Endodermal cell (in vitro differentiated cells): ENCODE measurements around the gene SAMD8. TPM values are rescaled to one million over a fixed set of nuclear protein-coding genes. Genes with fewer than 3 reads are reported as not detected.
"Not testable (repeated sequence)": the region's sequence is repeated elsewhere in the genome, so short reads cannot be mapped to it uniquely, and the experiment has no call there.

Source experiments
- DNase-seq: peaks from one replicate; pipeline ENCODE4 v3.0.0-alpha.2; 2017
- H3K27ac ChIP-seq: 2 replicates; pipeline ENCODE4 v1.5.1; 2013; ENCODE audit warnings: mild to moderate bottlenecking, low read depth, low read length, moderate library complexity
- H3K27me3 ChIP-seq: 2 replicates; pipeline ENCODE4 v1.6.1; 2013; ENCODE audit warnings: mild to moderate bottlenecking, low read length, moderate library complexity; ENCODE audit not compliant: insufficient read depth, control insufficient read depth, poor library complexity, severe bottlenecking
- H3K36me3 ChIP-seq: 2 replicates; pipeline ENCODE4 v1.7.0; 2013; ENCODE audit warnings: mild to moderate bottlenecking, low read length, moderate library complexity; ENCODE audit not compliant: control insufficient read depth, insufficient read depth
- H3K4me1 ChIP-seq: one replicate; pipeline ENCODE4 v1.7.0; 2013; ENCODE audit warnings: low read length; ENCODE audit not compliant: control insufficient read depth, insufficient read depth
- H3K4me3 ChIP-seq: 2 replicates; pipeline ENCODE4 v1.5.1; 2013; ENCODE audit warnings: mild to moderate bottlenecking, low read length, moderate library complexity
- H3K9ac ChIP-seq: 2 replicates; pipeline ENCODE4 v1.6.1; 2013; ENCODE audit warnings: mild to moderate bottlenecking, low read length, moderate library complexity; ENCODE audit not compliant: poor library complexity, severe bottlenecking; ENCODE audit errors: extremely low read depth
- H3K9me3 ChIP-seq: 2 replicates; pipeline ENCODE4 v1.6.1; 2013; ENCODE audit warnings: mild to moderate bottlenecking, low read length, moderate library complexity; ENCODE audit not compliant: control insufficient read depth
- H3K27ac Mint-ChIP-seq: 2 replicates; pipeline ENCODE4 v1.8.0; 2020; ENCODE audit warnings: mixed read lengths
- H3K27me3 Mint-ChIP-seq: 2 replicates; pipeline ENCODE4 v1.8.0; 2021; ENCODE audit warnings: mild to moderate bottlenecking, mixed read lengths; ENCODE audit not compliant: insufficient read depth
- H3K36me3 Mint-ChIP-seq: 2 replicates; pipeline ENCODE4 v1.8.0; 2020; ENCODE audit warnings: low read depth, mixed read lengths
- H3K4me1 Mint-ChIP-seq: 2 replicates; pipeline ENCODE4 v1.8.0; 2020; ENCODE audit warnings: mixed read lengths
- H3K4me3 Mint-ChIP-seq: 2 replicates; pipeline ENCODE4 v1.8.0; 2020; ENCODE audit warnings: mild to moderate bottlenecking, moderate library complexity, mixed read lengths
- H3K9me3 Mint-ChIP-seq: 2 replicates; pipeline ENCODE4 v1.8.0; 2020; ENCODE audit warnings: mild to moderate bottlenecking, mixed read lengths
- WGBS, 2 experiments: methylation state at CpG; one replicate each; pipeline versions ENCODE4 v1.1.5 to v1.1.7; 2013; ENCODE audit warnings: missing lambda C conversion rate in 2 of 2, mixed read lengths in 1 of 2; ENCODE audit not compliant: insufficient coverage in 1 of 2, insufficient read length in 1 of 2; 5-methylcytosine and 5-hydroxymethylcytosine counted together
- total RNA-seq, 2 donors: library from RNA; stranded (reverse); fragmentation: NEBNext Ultra II Directional in 1 of 2; extraction: Animal tissue kit (Norgen Biotek cat#: 25700) in 1 of 2; gene quantifications; 2 replicates in 1 of 2; 3 replicates in 1 of 2; pipeline ENCODE4 v1.2.1, GENCODE V29; 2021
- TF ChIP-seq, protein P1 (sequence below): fragments of 200-600 bp; sonication (generic); conservative IDR thresholded peaks from 2 replicates; pipeline ENCODE4 v1.5.0; 2021; ENCODE audit warnings: antibody characterized with exemption, mild to moderate bottlenecking

The SAMD8 gene
- total RNA-seq, 2 donors from 2014 or later = 25.9 to 31.7 TPM

DNA sequence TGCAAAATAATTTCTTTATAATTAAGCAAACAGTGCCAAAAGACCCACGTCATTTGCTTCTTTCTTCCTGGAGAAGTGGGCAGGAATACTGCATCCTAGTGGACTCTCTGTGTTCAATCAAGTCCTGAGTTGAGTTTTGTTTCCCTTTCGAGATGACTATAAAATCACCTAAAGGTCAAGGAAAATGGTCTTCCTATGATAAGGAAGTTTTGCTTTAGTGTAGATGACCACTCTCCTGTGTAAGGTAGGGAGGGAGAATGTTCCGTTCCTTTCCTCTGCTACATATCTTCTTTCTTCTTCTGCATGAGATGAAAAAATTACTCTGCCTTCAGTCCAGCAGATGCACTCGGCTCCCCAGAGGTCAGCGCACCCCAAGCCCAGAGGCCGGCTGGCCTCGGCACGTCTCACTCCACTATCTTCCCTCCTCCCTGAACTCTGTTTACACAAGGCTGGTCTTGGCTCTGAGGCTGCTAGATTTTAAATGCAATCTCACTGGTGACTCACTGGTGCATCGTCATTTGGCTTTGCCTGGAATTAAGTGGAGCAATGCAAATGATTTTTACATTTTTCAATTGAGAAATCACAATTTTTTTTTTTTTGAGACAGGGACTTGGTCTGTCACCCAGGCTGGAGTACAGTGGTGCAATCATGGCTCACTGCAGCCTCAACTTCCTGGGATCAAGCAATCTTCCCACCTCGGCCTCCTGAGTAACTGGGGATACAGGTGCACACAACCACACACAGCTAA, 80.5 kb downstream of the SAMD8 start:
- Histone ChIP-seq H3K27ac (no peak overlapping the region), H3K27me3 (no peaks in the 10 kb centered on the region), H3K9me3 (no peaks in the 10 kb centered on the region), H3K4me1 (peaks cover 5% of the 10 kb centered on the region), H3K36me3 (no peaks in the 10 kb centered on the region), H3K9ac (no peak overlapping the region), H3K4me3 (no peak overlapping the region)
- TF ChIP-seq, protein P1, sequence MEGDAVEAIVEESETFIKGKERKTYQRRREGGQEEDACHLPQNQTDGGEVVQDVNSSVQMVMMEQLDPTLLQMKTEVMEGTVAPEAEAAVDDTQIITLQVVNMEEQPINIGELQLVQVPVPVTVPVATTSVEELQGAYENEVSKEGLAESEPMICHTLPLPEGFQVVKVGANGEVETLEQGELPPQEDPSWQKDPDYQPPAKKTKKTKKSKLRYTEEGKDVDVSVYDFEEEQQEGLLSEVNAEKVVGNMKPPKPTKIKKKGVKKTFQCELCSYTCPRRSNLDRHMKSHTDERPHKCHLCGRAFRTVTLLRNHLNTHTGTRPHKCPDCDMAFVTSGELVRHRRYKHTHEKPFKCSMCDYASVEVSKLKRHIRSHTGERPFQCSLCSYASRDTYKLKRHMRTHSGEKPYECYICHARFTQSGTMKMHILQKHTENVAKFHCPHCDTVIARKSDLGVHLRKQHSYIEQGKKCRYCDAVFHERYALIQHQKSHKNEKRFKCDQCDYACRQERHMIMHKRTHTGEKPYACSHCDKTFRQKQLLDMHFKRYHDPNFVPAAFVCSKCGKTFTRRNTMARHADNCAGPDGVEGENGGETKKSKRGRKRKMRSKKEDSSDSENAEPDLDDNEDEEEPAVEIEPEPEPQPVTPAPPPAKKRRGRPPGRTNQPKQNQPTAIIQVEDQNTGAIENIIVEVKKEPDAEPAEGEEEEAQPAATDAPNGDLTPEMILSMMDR = no peak
- DNase-seq = no peak
- Mint-ChIP-seq H3K27me3 (no peaks in the 10 kb centered on the region), H3K9me3 (no peaks in the 10 kb centered on the region), H3K4me3 (no peak overlapping the region), H3K36me3 (peaks cover 14% of the 10 kb centered on the region), H3K27ac (peak overlapping the region; percentile 64), H3K4me1 (peaks cover 23% of the 10 kb centered on the region)
- WGBS, 2 experiments = 77 to 95% methylated on average over 4 to 9 of the region's 10 CpGs

DNA sequence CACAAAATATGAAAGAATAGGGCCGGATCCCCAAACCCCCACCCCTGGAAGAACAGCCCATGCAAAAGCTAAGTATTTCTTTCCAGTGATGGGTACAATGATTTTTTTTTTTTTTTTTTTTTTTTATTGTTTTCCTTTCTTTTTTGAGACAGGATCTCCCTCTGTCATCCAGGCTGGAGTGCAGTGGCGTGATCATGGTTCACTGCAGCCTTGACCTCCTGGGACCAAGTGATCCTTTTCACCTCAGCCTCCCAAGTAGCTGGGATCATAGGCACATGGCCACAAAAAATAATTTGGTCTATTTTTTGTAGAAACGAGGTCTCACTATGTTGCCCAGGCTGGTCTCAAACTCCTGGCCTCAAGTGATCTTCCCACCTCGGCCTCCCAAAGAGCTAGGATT, 83.2 kb downstream of the SAMD8 start:
- H3K27me3 ChIP-seq, H3K27ac ChIP-seq, H3K9me3 Mint-ChIP-seq, H3K4me1 ChIP-seq, H3K9me3 ChIP-seq, H3K4me3 ChIP-seq, H3K4me3 Mint-ChIP-seq, H3K27me3 Mint-ChIP-seq, DNase-seq, H3K36me3 ChIP-seq, H3K9ac ChIP-seq, H3K27ac Mint-ChIP-seq: not testable (repeated sequence)
- 97 to 100% methylated on average over 3 to 4 of the region's 4 CpGs for WGBS, 2 experiments
- Mint-ChIP-seq H3K4me1 (peaks cover 10% of the 10 kb centered on the region), H3K36me3 (peaks cover 14% of the 10 kb centered on the region)

DNA sequence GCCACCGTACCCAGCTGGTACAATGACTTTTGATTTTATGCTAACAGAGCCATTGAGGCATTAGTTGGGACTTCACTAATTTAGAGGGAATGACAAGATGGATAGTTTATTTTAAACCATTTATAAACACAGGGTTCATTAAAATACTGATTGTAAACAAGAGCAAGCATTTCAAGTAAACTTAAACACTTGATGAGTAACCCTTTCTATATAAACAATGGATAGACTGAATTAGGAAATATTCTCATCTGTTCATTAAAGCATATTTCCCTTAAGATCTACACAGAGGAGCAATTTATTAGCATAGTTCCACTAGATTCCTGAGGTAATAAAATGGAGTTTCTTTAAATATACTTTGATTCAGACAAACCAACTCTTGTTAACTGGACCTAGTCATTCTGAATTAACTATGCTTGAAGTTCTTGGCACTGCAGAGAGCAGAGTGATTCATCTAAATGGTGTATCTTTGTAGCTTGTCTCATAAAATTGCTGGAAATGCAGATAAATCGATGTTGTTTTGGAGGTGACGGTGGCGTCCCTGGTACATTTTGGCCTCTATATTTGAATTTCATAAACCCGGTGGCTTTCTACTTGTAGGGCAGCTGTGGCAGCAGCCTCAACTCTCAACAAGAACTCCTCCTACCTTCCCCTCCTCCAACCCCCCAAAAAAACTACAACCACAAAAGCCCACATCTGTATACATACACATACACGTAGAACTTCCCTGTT, 83.7 kb downstream of the SAMD8 start:
- no peak overlapping the region for H3K4me3 ChIP-seq
- TF ChIP-seq, protein P1 = no peak
- H3K27ac ChIP-seq = no peak overlapping the region
- no peak overlapping the region for H3K9ac ChIP-seq
- H3K4me1 ChIP-seq = no peaks in the 10 kb centered on the region
- Mint-ChIP-seq H3K4me1 (peaks cover 6% of the 10 kb centered on the region), H3K9me3 (no peaks in the 10 kb centered on the region), H3K4me3 (no peak overlapping the region), H3K36me3 (peaks cover 14% of the 10 kb centered on the region), H3K27ac (no peak overlapping the region), H3K27me3 (no peaks in the 10 kb centered on the region)
- no peaks in the 10 kb centered on the region for H3K9me3 ChIP-seq
- DNase-seq = no peak
- no peaks in the 10 kb centered on the region for H3K27me3 ChIP-seq
- WGBS, 2 experiments = 92 to 98% methylated on average over 6 of the region's 6 CpGs
- H3K36me3 ChIP-seq = no peaks in the 10 kb centered on the region
